Prostate gland (tissue), 2 donors: ENCODE measurements around the gene UNC5B. TPM values are rescaled to one million over a fixed set of nuclear protein-coding genes. Genes with fewer than 3 reads are reported as not detected.
A peak's percentile ranks its signal among the peaks of the same experiment; 100 is the strongest.

ENCODE experiments used
- DNase-seq: peaks from one replicate; pipeline ENCODE4 v3.0.0-alpha.2; 2019; ENCODE audit warnings: low spot score
- H3K27ac ChIP-seq, 2 donors: fragments of 200-600 bp; sonication (generic); 2 replicates each; pipeline ENCODE4 v1.5.1; 2017 to 2019
- H3K27me3 ChIP-seq: fragments of 200-600 bp; sonication (generic); replicated peaks from 2 replicates; pipeline ENCODE4 v1.5.1; 2019; ENCODE audit not compliant: insufficient read depth
- H3K36me3 ChIP-seq, 2 donors: fragments of 200-600 bp; sonication (generic); 1 replicate in 1 of 2; 2 replicates in 1 of 2; pipeline versions ENCODE4 v1.5.1 to v1.8.1; 2017 to 2019
- H3K4me1 ChIP-seq: fragments of 200-600 bp; sonication (generic); replicated peaks from 2 replicates; pipeline ENCODE4 v1.5.1; 2019
- H3K4me3 ChIP-seq, 2 donors: fragments of 200-600 bp; sonication (generic); 2 replicates each; pipeline ENCODE4 v1.5.1; 2017 to 2019
- H3K9me3 ChIP-seq: fragments of 200-600 bp; sonication (generic); 2 replicates; pipeline ENCODE4 v1.5.1; 2017
- POLR2A ChIP-seq: fragments of 450-650 bp; IDR thresholded peaks from one replicate; pipeline ENCODE4 v1.6.1; 2016; ENCODE audit warnings: antibody characterized with exemption, mild to moderate bottlenecking
- POLR2AphosphoS5 ChIP-seq: sonication (generic); formaldehyde crosslinking; IDR thresholded peaks from one replicate; pipeline ENCODE4 v1.6.1; 2017; ENCODE audit warnings: antibody characterized with exemption
- WGBS: methylation state at CpG from one replicate; pipeline ENCODE4 v1.1.5; 2018; 5-methylcytosine and 5-hydroxymethylcytosine counted together
- intact Hi-C: fragments of 100-400 bp; cut with DNase I; formaldehyde crosslinking; loops from one replicate; pipeline ENCODE4 v1.14.2; 2022
- total RNA-seq, 2 donors: library from RNA; depleted of rRNA; stranded (reverse); fragments of >200 nt; gene quantifications; one replicate each; pipeline ENCODE4 v1.1.0, GENCODE V29; 2016
- TF ChIP-seq, protein P1 (sequence below), 4 experiments: fragments of 200-600 bp in 2 of 4; fragments of 450-650 bp in 2 of 4; sonication (generic) in 2 of 4; IDR thresholded peaks; 1 replicate in 3 of 4; 2 replicates in 1 of 4; pipeline ENCODE4 v1.5.1; 2016 to 2019; ENCODE audit warnings: antibody characterized with exemption in 4 of 4, mild to moderate bottlenecking in 2 of 4, moderate library complexity in 2 of 4

The UNC5B gene
- total RNA-seq, 2 donors from 2014 or later, result 12.8 to 58.4 TPM

DNA sequence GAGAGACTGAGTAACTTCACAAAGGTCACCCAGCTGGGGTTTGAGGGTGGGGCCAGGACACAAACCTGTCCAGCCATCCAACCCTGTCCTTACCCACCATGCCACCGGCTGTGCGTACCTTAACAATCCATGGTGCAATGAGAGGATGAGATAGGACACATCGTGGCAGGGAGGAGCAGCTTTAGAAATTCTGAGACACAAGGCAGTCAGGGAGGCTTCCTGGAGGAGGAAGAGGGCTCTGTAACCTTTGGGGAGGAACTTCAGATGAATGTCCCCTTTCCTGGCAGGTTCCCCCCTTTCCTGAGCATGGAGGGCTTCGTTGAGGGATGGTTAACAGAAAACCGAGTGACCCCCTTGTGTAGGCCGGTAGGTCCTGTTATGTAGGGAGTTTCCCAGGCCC is 71.0 kb downstream of the UNC5B start:
- no peak overlapping the region for H3K27ac ChIP-seq
- H3K9me3 ChIP-seq, result no peaks in the 10 kb centered on the region
- TF ChIP-seq POLR2A, result no peak
- TF ChIP-seq, protein P1, sequence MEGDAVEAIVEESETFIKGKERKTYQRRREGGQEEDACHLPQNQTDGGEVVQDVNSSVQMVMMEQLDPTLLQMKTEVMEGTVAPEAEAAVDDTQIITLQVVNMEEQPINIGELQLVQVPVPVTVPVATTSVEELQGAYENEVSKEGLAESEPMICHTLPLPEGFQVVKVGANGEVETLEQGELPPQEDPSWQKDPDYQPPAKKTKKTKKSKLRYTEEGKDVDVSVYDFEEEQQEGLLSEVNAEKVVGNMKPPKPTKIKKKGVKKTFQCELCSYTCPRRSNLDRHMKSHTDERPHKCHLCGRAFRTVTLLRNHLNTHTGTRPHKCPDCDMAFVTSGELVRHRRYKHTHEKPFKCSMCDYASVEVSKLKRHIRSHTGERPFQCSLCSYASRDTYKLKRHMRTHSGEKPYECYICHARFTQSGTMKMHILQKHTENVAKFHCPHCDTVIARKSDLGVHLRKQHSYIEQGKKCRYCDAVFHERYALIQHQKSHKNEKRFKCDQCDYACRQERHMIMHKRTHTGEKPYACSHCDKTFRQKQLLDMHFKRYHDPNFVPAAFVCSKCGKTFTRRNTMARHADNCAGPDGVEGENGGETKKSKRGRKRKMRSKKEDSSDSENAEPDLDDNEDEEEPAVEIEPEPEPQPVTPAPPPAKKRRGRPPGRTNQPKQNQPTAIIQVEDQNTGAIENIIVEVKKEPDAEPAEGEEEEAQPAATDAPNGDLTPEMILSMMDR (IDR thresholded peaks at IDR 0.05), result no peak
- WGBS, result 82% methylated on average over 6 of the region's 6 CpGs
- intact Hi-C loops, result no loop called here
- H3K4me3 ChIP-seq, result no peak overlapping the region
- H3K27me3 ChIP-seq, result no peaks in the 10 kb centered on the region
- DNase-seq, result no peak
- no peaks in the 10 kb centered on the region for H3K4me1 ChIP-seq
- no peaks in the 10 kb centered on the region for H3K36me3 ChIP-seq

- Histone ChIP-seq H3K27me3 (no peaks in the 10 kb centered on the region), H3K9me3 (no peaks in the 10 kb centered on the region), H3K36me3 (no peaks in the 10 kb centered on the region), H3K4me3 (no peak overlapping the region), H3K27ac (no peak overlapping the region), H3K4me1 (no peaks in the 10 kb centered on the region)
- no peak for DNase-seq
- TF ChIP-seq, protein P1 (IDR thresholded peaks at IDR 0.05), result no peak
- TF ChIP-seq POLR2AphosphoS5 (no peak), POLR2A (no peak)
- intact Hi-C loops, result loop anchor here (2.0 kb wide), 1 partner anchor 359 kb away; no protein-coding TSS in a partner anchor
- 89% methylated on average over 10 of the region's 10 CpGs for WGBS
Observed at GRCh38 chr10:71283876-71284275, 71.5 kb downstream of the UNC5B start.

DNA sequence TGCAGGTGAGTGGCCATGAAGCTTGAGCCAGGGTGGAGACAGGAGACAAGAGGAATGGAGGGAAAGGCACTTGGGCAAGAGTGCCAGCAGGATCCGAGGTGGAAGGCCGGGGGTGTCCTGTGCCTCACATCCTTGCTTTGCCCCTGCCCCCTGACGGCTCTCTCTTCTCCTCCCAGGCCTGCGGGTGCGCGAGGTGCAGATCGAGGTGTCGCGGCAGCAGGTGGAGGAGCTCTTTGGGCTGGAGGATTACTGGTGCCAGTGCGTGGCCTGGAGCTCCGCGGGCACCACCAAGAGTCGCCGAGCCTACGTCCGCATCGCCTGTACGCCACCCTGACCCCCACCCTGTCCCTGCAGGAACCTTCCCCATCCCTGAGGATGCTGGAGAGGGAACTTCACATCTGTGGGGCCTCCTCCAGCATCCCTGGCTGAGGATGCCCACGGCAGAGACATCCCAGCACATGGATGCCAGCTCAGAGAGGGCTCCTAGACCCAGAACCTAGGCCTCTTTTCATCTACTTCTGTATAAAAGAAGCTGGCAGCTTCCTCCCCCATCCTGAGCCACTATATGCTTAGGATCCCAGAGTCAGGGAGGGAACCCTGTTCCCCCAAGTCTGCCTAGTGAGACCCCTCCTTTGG is 72.3 kb downstream of the UNC5B start:
- intact Hi-C loops, result loop anchor here (2.0 to 5.0 kb wide), 3 partner anchors 72 to 382 kb away; partner anchors contain the start of gene UNC5B
- DNase-seq, result no peak
- no peaks in the 10 kb centered on the region for H3K9me3 ChIP-seq
- TF ChIP-seq POLR2A, result no peak
- H3K27me3 ChIP-seq, result no peaks in the 10 kb centered on the region
- H3K36me3 ChIP-seq, result no peaks in the 10 kb centered on the region
- H3K4me1 ChIP-seq, result no peaks in the 10 kb centered on the region
- H3K4me3 ChIP-seq, result no peak overlapping the region
- WGBS, result 85% methylated on average over 19 of the region's 19 CpGs
- H3K27ac ChIP-seq, result no peak overlapping the region

DNA sequence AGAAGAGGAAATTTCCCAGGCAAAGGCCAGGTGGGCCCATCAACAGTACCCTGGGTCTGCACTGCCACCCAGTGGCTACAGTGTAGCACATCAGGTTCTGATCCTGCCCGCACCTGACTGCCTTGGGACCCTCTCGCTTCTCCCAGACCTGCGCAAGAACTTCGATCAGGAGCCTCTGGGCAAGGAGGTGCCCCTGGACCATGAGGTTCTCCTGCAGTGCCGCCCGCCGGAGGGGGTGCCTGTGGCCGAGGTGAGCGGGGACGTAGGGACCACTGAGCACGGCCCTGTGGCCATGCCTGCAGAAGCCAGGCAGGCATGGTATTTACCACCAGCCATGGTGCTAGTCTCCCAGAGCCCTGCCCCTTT is 72.8 kb downstream of the UNC5B start:
- no peaks in the 10 kb centered on the region for H3K36me3 ChIP-seq

DNA sequence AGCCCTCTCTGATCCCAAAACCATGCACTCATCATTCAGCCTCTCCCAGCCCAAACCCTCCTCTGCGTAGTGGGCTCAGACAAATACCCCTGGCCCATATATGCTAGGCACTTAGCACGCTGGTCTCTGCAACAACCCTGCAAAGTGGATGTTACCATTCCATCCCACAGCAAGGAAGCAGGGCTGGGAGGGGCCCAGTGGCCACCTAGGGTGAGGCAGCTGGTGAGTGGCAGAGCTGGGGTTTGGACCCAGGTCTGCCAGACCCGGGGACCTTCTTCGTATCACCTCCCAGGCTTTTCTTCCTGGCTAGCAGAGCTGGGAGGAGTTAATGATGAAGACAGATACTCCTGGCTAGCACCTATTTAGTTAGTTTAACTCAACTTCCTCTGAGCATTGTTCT is 73.6 kb downstream of the UNC5B start:
- no peak for TF ChIP-seq POLR2AphosphoS5
- TF ChIP-seq, protein P1 (IDR thresholded peaks at IDR 0.05), result no peak
- no peak for TF ChIP-seq POLR2A
- DNase-seq, result no peak
- intact Hi-C loops, result loop anchor here (2.0 to 5.0 kb wide), 3 partner anchors 74 to 384 kb away; partner anchors contain the start of gene UNC5B
- 94% methylated on average over 4 of the region's 4 CpGs for WGBS
- Histone ChIP-seq H3K9me3 (no peaks in the 10 kb centered on the region), H3K36me3 (no peaks in the 10 kb centered on the region), H3K4me1 (no peaks in the 10 kb centered on the region), H3K27ac (no peak overlapping the region), H3K4me3 (no peak overlapping the region), H3K27me3 (no peaks in the 10 kb centered on the region)

More for the DNA sequence above, 72.8 kb downstream of the UNC5B start:
- DNase-seq, result peak; percentile 17
- H3K27ac ChIP-seq, result no peak overlapping the region
- TF ChIP-seq POLR2AphosphoS5, result no peak
- no peak for TF ChIP-seq POLR2A
- TF ChIP-seq, protein P1 (IDR thresholded peaks at IDR 0.05), result peak; percentile 60 to 84 (median 76)
- H3K9me3 ChIP-seq, result no peaks in the 10 kb centered on the region
- WGBS, result 51% methylated on average over 11 of the region's 11 CpGs
- intact Hi-C loops, result loop anchor here (2.0 to 5.0 kb wide), 3 partner anchors 73 to 383 kb away; partner anchors contain the start of gene UNC5B
- no peak overlapping the region for H3K4me3 ChIP-seq
- no peaks in the 10 kb centered on the region for H3K4me1 ChIP-seq
- H3K27me3 ChIP-seq, result no peaks in the 10 kb centered on the region
